HG03469 (cell line): ENCODE results near the gene MGAT5B.
"Not testable (repeated sequence)": the region's sequence is repeated elsewhere in the genome, so short reads cannot be mapped to it uniquely, and the experiment has no call there.

Source experiments
- ATAC-seq: cut with Tn5 transposase; IDR thresholded peaks from one replicate; pipeline ENCODE4 v1.9.1; 2021; ENCODE audit warnings: mild to moderate bottlenecking, moderate library complexity, moderate number of reproducible peaks; ENCODE audit not compliant: unreplicated experiment

MGAT5B gene

DNA sequence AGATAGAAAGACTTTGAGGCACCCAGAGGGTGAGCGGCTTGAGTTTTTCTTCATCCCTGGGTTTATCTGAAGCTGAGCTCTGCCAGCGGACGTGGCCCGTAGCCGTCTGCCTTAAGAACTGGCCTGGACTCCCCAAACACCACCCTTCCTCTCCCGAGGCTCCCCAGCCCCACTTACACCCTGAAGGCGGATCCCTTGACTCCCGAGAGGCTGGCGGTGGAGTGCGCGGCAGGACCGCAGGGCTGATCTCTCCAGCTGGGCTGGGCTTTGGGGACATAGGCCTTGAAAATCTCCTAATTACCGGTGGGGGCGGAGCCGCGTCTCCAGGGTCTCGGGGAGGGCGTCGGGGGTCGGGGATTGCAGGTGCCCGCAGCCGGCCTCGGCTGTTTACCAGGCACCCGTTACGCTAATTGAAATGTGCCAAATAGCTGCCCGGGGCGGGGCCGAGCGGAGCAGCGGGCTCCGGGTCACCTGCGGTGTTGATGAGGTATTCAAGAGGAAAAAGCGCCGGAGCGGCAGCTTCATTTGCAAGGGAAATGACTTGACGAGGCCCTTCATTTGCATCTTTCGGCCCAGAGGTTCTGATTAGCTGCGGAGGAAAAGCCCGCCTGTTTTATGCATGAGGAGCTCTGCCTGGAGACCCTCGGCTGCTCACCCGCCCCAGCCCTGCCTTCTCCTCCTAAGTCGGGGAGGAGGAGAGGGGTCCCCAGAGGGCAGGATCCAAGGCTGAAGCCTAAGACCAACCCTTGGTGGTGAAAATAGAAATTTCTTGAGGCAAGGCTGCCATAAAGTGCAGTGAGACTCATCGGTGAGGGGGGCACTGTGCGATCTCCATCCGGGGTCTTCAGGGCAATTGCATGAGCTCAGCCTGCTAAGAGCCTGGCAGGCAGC is 100.7 kb downstream of the MGAT5B start:
- ATAC-seq, result no peak

DNA sequence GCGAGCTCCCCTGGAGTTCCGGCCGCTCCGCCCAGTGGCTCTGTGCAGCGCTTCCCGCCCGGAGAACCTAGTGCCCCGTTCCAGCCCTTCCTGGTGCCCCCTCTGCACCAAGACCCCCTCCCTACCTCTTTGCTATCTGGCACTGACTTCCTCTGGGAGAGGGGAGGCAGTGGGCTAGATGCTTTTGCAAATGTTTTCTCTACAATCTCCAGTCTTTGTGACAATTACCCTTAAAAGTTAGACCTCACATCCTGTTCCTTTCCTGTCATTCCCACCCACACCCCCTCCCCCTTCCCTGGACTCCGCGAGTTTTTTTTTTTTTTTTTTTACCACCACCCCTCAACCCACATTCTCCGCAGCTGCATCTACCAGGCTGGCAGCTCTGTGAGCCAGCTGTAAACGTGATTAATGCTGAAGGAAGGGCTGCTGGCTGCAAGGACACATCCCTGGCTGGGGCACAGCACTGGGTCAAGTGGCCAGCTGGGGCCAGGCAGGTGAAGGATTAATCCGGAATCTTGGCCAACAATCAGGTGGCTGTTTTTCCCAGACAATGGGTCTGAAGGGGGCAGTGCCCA is 101.5 kb downstream of the MGAT5B start:
- ATAC-seq, result no peak

DNA sequence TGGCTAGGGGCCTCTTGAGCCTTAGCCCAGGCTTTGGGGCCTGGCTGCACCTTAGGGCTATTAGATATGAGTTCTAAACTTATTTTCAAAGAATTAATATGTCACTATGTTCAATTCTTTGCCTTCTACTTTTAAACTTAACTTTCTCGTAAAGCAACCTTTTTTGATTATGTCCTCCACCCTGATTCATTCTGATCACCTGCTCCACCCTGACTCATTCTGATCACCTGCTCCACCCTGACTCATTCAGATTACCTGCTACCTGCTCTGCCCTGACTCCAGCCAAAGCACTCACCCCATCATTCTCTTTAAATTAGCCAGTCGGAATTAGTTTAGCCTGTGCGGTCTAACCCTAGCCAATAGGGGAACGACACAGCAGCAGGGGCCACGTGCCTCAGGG is 102.0 kb downstream of the MGAT5B start:
- not testable (repeated sequence) for ATAC-seq

GRCh38 chr17:76972046-76972641 is 103.9 kb downstream of the MGAT5B start:
- no peak for ATAC-seq

GRCh38 chr17:76973040-76973439 is 104.8 kb downstream of the MGAT5B start:
- no peak for ATAC-seq

DNA sequence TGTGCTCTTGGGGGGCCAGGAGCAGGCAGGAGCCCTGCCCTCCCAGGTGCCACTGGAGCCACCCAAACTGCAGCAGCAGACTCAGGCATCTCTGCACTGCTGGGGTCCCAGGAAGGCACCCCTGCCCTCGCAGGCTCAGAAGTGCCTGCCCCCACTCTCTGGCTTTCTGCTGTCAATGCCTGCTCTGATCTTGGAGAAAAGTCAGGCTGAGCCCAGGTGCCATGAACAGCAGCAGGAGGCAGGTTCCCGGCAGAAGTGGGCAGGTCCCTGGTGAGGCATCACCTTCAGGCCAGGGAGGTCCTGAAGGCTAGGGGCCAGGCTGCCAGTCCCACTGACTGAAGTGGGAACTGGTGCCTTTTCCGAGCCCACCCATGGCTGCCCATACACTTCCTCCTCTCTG is 106.5 kb downstream of the MGAT5B start:
- no peak for ATAC-seq

DNA sequence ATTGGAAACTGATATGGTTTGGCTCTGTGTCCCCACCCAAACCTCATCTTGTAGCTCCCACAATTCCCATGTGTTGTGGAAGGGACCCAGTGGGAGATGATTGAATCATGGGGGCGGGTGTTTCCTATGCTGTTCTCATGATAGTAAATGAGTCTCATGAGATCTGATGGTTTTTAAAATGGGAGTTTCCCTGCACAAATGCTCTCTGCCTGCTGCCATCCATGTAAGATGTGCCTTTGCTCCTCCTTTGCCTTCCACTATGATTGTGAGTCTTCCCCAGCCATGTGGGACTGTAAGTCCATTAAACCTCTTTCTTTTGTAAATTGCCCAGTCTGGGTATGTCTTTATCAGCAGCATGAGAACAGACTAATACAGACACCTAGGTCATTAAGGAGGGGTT is 109.8 kb downstream of the MGAT5B start:
- not testable (repeated sequence) for ATAC-seq

DNA sequence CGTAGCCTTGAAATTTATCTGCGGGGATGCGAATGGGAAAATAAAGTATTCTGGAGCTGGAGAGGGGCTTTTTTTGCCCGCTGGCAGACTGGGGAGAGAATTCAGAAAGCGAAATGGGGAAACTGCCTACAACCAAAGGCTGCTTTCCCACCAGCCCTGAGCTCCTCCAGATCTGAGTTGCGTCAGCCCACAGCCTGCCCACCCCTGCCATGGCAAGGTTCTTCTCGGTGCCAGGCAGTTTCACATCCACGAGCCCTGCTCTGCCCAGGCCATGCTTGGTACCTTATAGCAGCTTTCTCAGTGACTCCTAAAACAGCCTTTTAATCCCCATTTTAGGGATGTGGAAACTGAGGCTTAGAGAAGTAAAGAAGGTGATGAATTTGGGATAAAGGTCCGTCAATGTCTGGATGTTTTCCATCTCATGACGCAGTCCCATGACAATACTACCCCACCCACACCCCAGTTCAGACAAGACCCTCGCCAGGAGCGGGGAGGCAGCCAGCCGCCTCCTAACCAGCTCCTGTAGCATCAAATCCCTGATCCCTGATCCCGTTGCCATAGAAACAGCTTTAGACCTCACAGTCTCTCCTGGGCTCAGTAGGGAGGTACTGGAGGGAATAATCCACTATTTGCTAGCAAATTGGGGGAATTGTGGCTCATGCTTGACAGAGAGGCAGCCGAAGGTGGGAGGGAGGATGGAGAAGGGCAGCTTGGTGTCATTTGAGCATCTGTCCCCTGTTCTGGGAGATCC is 113.5 kb downstream of the MGAT5B start:
- no peak for ATAC-seq

DNA sequence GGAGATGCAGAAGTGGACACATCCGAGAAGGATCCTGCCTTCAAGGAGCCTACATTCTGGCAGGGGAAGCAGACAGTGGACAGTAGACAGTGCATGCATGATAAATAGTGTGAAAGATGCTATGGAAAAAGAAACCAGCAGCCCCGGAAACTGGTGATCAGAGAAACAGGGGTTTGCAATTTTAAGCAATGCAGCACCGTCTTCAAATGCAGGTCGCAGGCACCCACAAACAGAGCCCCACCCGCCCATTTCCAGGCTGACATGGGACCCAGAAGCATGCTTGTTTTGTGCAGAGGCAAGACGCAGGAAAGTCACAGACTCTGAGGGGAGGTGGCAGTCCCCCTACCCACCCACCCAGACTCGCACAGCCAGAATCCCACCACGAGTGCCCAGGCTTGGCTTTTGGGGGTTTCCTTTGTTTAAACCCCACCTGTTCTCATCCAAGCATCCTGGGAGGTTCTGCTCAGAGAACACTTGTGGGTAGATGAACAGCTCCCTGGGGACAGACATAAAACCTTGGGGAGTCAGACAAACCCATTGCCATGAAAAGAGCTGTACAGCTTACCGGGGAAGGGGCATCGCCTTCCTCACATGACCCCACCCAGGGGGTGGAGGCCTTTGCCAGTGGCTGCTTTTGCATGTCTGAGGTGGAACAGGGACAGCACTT is 114.3 kb downstream of the MGAT5B start:
- no peak for ATAC-seq

DNA sequence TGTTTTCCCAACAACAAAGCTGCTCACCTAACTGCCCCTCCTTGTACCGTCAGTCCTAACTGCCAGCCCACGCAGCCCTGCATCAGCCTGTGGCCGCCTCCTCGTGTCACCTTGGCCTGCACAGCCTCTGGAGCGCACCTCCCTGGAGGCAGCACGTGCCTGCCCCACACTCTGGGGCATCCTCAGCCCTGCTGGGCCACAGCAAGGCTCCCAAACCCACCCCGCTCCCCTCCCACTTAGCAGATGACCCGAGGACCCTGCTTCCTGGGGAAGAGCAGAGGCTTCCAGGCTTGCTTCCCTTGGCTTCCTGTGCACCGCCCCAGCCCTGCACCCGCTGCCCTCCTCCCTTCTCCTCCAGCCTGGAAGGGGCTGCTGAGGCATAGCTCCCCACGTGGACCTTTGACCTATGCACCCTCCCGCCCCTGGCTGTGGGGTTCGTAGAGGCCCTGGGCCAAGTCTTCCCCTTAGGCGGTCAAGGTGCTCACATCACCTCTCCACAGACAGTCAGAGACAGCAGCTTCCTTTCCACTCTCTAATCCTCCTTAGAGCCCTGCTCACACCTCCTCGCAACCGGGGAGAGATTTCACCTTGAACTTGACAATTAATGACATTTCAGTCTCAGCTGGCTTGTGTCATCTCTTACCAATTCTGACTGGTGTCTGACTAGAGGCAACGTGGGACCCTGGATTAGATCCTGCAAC is 115.0 kb downstream of the MGAT5B start:
- no peak for ATAC-seq

DNA sequence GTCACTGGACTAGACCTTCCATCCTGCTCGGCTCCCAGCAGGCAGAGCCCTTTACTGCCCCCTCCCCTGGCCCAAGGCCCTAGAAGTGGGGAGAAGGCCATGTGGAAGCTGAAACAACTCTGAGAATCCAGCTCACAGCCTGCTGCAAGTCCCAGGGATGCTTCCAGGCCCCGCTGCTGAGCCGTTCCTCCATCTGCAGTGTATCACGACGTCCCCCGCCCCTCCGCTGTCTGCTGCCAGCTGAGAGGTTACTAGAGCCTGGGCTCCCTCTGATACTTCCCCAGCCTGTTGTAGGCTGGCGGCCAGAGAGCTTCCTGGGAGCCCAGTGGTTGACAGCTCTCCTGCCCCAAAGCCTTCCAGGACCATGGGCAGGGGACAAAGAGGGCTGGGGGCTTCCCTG is 118.2 kb downstream of the MGAT5B start:
- no peak for ATAC-seq

DNA sequence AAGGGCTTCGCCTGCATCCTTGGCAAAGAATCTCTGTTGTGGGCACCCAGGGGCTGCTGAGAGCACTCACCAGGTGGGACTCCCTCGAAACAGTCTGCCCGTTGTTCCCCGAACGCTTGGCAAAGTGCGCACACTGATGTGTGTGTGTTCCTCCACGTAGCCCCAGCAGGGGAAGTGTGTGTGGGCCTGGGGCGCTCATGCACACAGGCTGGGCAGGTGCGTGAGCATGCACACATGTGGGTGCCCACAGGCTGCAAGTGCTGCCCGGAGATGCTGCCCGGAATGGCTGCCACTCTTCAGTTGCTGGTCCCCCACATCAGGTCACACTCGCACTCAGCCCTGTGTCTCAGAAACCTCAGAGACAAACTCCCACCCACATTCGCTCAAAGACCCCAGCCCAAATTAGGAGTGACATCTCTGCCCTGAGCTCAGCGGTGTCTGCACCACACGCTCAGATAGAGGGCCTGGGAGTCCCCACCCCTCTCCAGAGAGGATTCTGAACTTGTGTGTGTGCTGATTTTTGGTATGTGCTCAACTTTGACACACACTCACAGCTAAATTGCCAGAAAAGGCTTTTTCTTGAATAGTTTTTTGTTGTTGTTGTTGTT is 119.4 kb downstream of the MGAT5B start:
- ATAC-seq, result no peak

- no peak for ATAC-seq
These were observed 120.6 kb downstream of the MGAT5B start for GRCh38 chr17:76988796-76989195.

DNA sequence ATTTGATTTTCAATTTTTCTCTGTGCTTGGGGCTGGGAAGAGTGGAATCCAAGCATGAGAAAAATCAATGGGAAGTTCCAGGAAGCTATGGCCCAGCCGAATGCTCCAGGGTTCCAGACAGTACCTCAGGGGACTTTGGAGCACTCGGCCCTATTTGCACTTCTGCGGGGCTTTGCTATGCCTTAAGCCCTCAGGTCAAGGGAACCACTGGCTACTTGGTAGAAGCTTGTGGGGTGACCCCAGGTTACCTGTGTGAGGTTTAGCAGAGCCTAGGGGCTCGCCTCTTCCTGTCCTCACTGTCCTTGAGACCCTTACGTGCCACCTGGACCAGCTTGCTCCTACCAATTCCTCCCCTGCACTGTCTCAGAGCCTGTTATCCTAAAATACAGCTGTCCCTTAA is 121.3 kb downstream of the MGAT5B start:
- ATAC-seq, result no peak

- no peak for ATAC-seq
These were observed 124.7 kb downstream of the MGAT5B start for GRCh38 chr17:76992891-76993290.

- ATAC-seq, result no peak
These were observed 125.4 kb downstream of the MGAT5B start for GRCh38 chr17:76993651-76994050.

DNA sequence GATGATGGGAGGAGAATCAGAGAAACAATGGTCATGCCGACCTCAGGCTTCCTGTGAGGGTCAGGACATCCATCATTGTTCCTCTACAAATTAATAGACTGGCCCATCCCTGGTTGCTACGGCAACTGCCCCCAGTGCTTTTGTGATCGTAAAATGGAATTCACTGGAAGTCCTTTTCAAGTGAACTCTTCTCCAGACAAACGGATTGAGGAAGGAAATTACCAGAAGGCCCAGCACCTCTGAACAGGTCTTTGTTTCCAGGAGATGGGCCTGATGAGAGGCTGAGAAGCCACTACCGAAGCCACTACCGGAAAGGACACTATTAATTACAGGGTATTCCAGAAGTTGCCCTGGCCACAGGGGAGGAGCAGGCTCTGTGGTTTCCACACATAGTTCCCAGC is 126.0 kb downstream of the MGAT5B start:
- no peak for ATAC-seq

- ATAC-seq, result no peak
These were observed 127.3 kb downstream of the MGAT5B start for GRCh38 chr17:76995387-76996105.
